Astrocyte of the cerebellum (primary cell): ENCODE results near the gene CLDND2.

ENCODE experiments used
- DNase-seq: peaks from one replicate; pipeline ENCODE4 v3.0.0-alpha.2; 2011; ENCODE audit warnings: low read depth
- H3K4me3 ChIP-seq: 2 replicates; pipeline ENCODE4 v1.5.1; 2011; ENCODE audit warnings: mild to moderate bottlenecking, low read depth, low read length, moderate library complexity
- in situ Hi-C: cut with HindIII; loops from 2 replicates; pipeline ENCODE4 v1.10.0; 2017; ENCODE audit warnings: low sequenced_read_pairs
- TF ChIP-seq, protein P1 (sequence below): IDR thresholded peaks from 2 replicates; pipeline ENCODE4 v1.5.1; 2012; ENCODE audit warnings: low read length, low read depth, moderate library complexity, mild to moderate bottlenecking; ENCODE audit errors: missing control alignments

Gene CLDND2

DNA sequence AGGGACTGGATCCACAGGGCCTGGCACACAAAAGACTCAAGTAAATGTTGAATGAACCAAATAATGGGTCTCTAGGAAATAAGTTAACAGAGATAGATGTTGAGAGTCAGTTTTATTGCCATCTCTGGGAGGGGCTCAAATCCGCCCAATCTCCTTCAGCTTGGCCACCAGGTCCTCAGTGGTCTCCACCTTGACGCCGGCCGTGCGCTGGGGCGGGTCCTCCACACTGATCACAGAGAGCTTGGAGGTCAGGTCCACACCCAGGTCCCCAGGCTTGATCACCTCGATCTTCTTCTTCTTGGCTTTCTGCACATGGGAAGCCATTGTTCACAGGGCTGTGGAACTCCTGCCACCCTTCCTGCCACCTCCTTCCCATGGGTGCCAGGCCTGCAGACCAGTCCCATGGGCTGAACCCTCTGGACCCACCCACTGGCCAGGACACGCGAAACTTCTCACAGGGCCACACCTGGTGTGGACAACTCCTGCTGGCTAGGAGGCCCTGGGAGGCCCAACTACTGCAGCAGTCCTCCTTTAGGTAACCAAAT lies 23.7 kb downstream of the CLDND2 start:
- TF ChIP-seq, protein P1, sequence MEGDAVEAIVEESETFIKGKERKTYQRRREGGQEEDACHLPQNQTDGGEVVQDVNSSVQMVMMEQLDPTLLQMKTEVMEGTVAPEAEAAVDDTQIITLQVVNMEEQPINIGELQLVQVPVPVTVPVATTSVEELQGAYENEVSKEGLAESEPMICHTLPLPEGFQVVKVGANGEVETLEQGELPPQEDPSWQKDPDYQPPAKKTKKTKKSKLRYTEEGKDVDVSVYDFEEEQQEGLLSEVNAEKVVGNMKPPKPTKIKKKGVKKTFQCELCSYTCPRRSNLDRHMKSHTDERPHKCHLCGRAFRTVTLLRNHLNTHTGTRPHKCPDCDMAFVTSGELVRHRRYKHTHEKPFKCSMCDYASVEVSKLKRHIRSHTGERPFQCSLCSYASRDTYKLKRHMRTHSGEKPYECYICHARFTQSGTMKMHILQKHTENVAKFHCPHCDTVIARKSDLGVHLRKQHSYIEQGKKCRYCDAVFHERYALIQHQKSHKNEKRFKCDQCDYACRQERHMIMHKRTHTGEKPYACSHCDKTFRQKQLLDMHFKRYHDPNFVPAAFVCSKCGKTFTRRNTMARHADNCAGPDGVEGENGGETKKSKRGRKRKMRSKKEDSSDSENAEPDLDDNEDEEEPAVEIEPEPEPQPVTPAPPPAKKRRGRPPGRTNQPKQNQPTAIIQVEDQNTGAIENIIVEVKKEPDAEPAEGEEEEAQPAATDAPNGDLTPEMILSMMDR: no peak
- no peak overlapping the region for H3K4me3 ChIP-seq
- in situ Hi-C loops: no loop called here
- no peak for DNase-seq

DNA sequence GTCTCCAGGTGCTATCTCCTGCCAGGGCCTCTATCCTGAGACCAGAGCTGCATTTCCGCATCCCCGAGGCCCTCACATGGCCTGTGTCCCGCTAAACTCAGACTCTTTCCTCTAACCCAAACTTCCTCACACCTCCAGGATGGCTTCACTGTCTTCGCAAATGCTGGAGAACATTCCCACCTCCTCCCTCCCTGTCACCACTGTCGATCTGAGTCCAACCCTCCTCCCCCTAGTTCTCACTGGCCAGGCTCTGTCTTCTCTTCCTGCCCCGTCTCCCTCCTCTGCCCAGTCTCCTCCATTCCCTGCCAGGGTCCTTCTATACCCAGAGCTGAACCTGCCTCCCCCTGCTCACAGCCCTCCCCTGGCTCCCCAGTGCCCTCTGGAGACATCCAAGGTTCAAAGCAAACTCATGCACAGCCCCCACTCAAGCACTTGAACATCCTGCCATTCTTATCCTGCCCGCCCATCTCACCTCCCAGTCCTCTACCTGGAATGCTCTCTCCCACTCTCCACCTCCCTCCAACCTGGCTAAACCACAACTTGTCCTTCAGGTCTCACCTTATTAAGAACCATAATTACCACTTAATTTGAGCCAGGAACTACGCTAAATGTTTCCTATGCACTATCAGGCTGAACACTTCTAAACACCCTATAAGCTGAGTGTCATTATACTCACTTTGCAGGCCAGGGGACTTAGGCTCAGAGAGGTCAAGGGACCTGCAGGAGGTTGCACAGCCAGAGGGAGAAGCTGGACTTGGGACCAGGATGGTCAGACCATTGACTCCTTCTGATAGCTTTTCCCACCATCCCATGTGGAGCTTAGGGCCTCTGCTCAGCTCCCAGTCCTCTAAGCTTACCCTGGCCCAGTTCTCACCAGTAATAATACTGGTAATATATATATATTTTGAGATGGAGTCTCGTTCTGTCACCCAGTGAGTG lies 25.9 kb downstream of the CLDND2 start:
- TF ChIP-seq, protein P1: no peak
- no peak for DNase-seq
- no peak overlapping the region for H3K4me3 ChIP-seq
- in situ Hi-C loops: no loop called here

DNA sequence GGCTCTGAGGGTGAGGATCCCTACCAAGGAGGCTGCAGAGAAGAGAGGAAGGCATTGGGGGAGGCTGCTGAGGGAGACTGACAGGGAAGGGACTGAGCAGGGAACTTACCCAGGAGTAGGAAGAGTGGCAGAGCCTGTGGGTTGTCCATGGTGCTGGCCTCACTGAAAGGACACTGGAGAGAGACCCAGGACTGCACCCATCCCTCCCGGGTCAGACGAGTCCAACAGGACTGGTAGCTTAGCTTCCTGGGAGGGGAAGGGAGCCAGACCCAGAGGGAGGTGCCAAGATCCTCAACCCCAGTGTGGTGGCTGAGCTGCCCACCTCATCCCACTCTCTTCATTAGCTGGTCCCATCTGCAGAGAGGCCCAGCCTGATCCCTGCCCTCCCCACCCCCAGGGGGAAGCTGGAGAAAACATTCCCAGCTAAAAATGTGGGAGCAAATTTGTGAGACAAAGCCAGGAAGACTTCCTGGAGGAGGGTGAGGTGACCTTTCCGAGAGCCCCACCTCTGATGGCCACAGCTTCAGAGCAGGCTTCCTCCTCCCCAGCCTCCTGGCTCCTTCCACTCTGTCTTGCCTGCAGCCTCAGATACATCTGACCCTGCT lies 26.7 kb downstream of the CLDND2 start, which contains the start of gene VSIG10L:
Gene VSIG10L, minus strand, starts transcription at position 164 of the 605 bp plus-strand sequence. Its CDS starts 15 bp downstream, at position 149.
- in situ Hi-C loops: no loop called here
- no peak within 1 kb of the TSS for H3K4me3 ChIP-seq
- TF ChIP-seq, protein P1: no peak
- DNase-seq: no peak

DNA sequence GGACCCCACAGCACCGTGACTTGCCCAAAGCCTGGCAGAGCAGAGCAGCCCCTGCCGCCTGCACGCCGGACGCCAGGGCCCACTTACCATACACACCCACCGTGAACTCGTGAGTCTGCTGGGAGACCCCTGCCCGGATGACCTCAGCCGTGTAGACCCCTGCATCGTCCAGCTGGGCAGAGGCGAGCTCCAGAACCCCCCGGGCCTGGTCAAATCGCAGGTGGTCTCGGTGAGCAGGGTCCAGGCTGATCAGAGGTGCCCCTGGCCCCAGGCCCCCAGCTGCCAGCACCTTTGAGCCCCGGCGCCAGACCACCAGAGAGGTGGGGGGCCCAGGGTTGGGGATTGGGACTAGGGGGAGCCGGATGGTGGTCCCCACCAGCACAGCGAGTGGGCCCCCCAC lies 27.7 kb downstream of the CLDND2 start:
- in situ Hi-C loops: no loop called here
- no peak for DNase-seq
- no peak overlapping the region for H3K4me3 ChIP-seq
- TF ChIP-seq, protein P1: no peak

DNA sequence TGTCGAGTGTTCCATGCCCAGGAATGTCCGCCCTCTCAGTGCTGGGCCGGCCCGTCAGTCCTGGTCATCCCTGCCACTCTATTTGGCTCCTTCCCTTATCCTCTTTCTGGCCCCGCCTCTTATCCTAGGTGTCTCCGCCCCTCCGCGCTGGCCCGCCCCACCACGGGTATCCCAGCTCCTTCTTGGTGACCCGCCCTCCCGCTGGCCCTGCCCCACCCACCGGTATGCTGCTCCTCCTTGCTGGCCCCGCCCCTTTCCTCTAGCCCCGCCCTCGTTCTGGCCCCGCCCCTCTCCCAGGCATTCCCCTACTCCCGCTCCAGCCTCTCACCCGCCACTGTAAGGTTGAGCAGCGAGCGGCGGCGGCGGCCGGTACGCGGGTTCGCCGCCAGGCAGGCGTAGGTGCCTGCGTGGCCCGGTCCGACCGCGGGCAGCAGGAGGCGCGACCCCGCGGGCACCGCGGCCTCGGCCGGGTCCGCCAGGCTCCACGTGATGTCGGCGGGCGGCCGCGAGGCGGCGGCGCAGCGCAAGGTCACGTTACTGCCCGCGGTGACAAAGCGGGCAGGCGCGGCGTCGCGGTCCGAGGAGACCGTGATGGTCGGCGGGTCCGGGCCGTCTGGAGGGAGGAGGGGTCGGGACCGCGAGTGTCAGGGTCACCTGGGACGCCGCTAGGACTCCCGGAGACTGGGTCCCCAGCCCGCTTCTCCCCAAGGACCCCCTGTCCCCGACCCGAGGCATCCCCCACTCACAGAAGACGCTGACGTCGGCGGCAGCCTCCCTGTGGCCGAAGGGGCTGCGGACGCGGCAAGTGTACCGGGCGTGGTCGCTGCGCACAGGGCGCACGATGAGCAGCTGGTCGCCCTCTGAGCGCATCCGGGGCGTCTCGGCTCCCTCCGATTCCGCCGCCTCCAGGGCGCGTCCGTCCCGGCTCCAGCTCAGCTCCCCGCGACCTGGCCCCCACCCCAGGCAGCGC lies 28.8 kb downstream of the CLDND2 start:
- peak overlapping the region; percentile 52 for H3K4me3 ChIP-seq
- in situ Hi-C loops: no loop called here
- peak; percentile 76 for DNase-seq
- TF ChIP-seq, protein P1: no peak

DNA sequence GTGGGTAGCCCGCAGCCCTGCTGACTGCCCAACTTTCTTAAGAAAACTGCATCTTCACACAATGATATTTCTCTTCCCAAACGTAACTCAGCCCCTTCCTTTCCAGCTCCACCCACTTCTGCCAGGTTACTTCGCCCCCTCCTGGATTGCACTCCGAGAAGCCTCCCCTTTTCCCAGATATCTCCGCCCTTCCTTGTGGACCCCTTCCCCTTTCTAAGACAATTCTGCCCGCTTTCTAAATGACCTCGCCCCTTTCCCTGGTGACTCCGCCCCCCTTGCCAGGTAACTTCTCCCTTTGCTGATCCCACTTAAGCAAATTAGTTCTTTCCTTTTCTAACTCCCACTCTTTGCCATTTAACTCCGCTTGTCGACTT lies 29.5 kb downstream of the CLDND2 start:
- in situ Hi-C loops: no loop called here
- DNase-seq: no peak
- peak overlapping the region; percentile 52 for H3K4me3 ChIP-seq
- TF ChIP-seq, protein P1: no peak
